ENCODE data around the gene NPAT.

GRCh38 chr11:108154591-108154990 is 67.8 kb downstream of the NPAT start:
- TF ChIP-seq, protein P1, sequence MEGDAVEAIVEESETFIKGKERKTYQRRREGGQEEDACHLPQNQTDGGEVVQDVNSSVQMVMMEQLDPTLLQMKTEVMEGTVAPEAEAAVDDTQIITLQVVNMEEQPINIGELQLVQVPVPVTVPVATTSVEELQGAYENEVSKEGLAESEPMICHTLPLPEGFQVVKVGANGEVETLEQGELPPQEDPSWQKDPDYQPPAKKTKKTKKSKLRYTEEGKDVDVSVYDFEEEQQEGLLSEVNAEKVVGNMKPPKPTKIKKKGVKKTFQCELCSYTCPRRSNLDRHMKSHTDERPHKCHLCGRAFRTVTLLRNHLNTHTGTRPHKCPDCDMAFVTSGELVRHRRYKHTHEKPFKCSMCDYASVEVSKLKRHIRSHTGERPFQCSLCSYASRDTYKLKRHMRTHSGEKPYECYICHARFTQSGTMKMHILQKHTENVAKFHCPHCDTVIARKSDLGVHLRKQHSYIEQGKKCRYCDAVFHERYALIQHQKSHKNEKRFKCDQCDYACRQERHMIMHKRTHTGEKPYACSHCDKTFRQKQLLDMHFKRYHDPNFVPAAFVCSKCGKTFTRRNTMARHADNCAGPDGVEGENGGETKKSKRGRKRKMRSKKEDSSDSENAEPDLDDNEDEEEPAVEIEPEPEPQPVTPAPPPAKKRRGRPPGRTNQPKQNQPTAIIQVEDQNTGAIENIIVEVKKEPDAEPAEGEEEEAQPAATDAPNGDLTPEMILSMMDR (IDR thresholded peaks at IDR 0.05 in 4 of 5, conservative IDR thresholded peaks at IDR 0.05 in 1 of 5), result no peak
- TF ChIP-seq POLR2A (IDR thresholded peaks at IDR 0.05), result no peak
